Measurements from ENCODE around the gene ASTE1.

DNA sequence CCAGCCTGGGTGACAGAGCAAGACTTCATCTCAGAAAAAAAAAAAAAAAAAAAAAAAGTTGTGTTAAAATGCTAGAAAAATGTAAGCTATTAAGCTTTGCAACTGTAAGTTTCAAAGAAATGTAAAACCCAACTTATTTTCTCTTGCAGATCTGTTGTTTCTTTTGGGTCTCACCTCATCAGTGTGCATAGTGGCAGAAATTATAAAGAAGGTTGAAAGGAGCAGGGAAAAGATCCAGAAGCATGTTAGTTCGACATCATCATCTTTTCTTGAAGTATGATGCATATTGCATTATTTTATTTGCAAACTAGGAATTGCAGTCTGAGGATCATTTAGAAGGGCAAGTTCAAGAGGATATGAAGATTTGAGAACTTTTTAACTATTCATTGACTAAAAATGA is 25.6 kb downstream of the ASTE1 start:
- no peak for TF ChIP-seq POLR2A (IDR thresholded peaks at IDR 0.05; ENCODE audit: low read depth, low read length)
- no peak for TF ChIP-seq ZNF274 (IDR thresholded peaks at IDR 0.05; ENCODE audit: insufficient read depth, insufficient read length)
- no peak for TF ChIP-seq CEBPB (IDR thresholded peaks at IDR 0.05; ENCODE audit: borderline replicate concordance in 1 of 2, low read depth in 2 of 2, low read length in 2 of 2)
- no peak for TF ChIP-seq POLR2AphosphoS2 (IDR thresholded peaks at IDR 0.05; ENCODE audit: low read depth, low read length)

Data from GM12878 (cell line).